Astrocyte (in vitro differentiated cells and primary cell): ENCODE measurements around the gene PPP2R2C. TPM values are rescaled to one million over a fixed set of nuclear protein-coding genes. Genes with fewer than 3 reads are reported as not detected.

Experiments used
- DNase-seq: peaks from one replicate; pipeline ENCODE4 v3.0.0-alpha.2; 2010; ENCODE audit warnings: low read depth
- FAIRE-seq: peaks from 2 replicates; lab custom pipeline; 2011; peaks lifted over from hg19 to GRCh38; lab: Jason Lieb, UNC
- H2AFZ ChIP-seq: 2 replicates; pipeline ENCODE4 v1.6.0; 2012; ENCODE audit warnings: low read depth, low read length, inconsistent platforms
- H3K27ac ChIP-seq: 2 replicates; pipeline ENCODE4 v1.5.1; 2011; ENCODE audit warnings: low read depth, low read length, inconsistent platforms
- H3K27me3 ChIP-seq: 2 replicates; pipeline ENCODE4 v1.6.0; 2011; ENCODE audit warnings: low read length, inconsistent platforms; ENCODE audit not compliant: insufficient read depth
- H3K36me3 ChIP-seq: 2 replicates; pipeline ENCODE4 v1.5.1; 2011; ENCODE audit warnings: low read length, inconsistent platforms; ENCODE audit not compliant: insufficient read depth
- H3K4me1 ChIP-seq: 2 replicates; pipeline ENCODE4 v1.5.1; 2011; ENCODE audit warnings: low read length, inconsistent platforms; ENCODE audit not compliant: insufficient read depth
- H3K4me2 ChIP-seq: 2 replicates; pipeline ENCODE4 v1.6.0; 2012; ENCODE audit warnings: low read length, inconsistent platforms
- H3K4me3 ChIP-seq: 2 replicates; pipeline ENCODE4 v1.5.1; 2011; ENCODE audit warnings: low read depth, mild to moderate bottlenecking, low read length, inconsistent platforms; ENCODE audit not compliant: insufficient read depth
- H3K79me2 ChIP-seq: 2 replicates; pipeline ENCODE4 v1.6.0; 2012; ENCODE audit warnings: mild to moderate bottlenecking, low read length, inconsistent platforms; ENCODE audit not compliant: insufficient read depth
- H3K9ac ChIP-seq: 2 replicates; pipeline ENCODE4 v1.6.0; 2012; ENCODE audit warnings: mild to moderate bottlenecking, low read length, inconsistent platforms
- H3K9me3 ChIP-seq: 2 replicates; pipeline ENCODE4 v1.5.1; 2012; ENCODE audit warnings: low read depth, mild to moderate bottlenecking, low read length, inconsistent platforms; ENCODE audit not compliant: insufficient read depth
- H4K20me1 ChIP-seq: 2 replicates; pipeline ENCODE4 v1.6.0; 2012; ENCODE audit warnings: low read length, inconsistent platforms; ENCODE audit not compliant: insufficient read depth
- H3K27ac Mint-ChIP-seq: one replicate; pipeline ENCODE4 v1.8.0; 2021; ENCODE audit warnings: mild to moderate bottlenecking, mixed read lengths; ENCODE audit not compliant: unreplicated experiment
- H3K27me3 Mint-ChIP-seq: one replicate; pipeline ENCODE4 v1.8.0; 2021; ENCODE audit warnings: low read depth, mixed read lengths; ENCODE audit not compliant: unreplicated experiment
- H3K36me3 Mint-ChIP-seq: one replicate; pipeline ENCODE4 v1.8.0; 2021; ENCODE audit warnings: low read depth, mixed read lengths; ENCODE audit not compliant: unreplicated experiment
- H3K4me1 Mint-ChIP-seq: one replicate; pipeline ENCODE4 v1.8.0; 2021; ENCODE audit warnings: low read depth, mixed read lengths; ENCODE audit not compliant: unreplicated experiment
- H3K4me3 Mint-ChIP-seq: one replicate; pipeline ENCODE4 v1.8.0; 2021; ENCODE audit warnings: mild to moderate bottlenecking, moderate library complexity, mixed read lengths; ENCODE audit not compliant: unreplicated experiment
- H3K9me3 Mint-ChIP-seq: one replicate; pipeline ENCODE4 v1.8.0; 2021; ENCODE audit warnings: mild to moderate bottlenecking, mixed read lengths; ENCODE audit not compliant: unreplicated experiment
- CTCF ChIP-seq: IDR thresholded peaks from 2 replicates; pipeline ENCODE4 v1.5.1; 2011; ENCODE audit warnings: low read depth, mild to moderate bottlenecking, inconsistent platforms, low read length, moderate library complexity; ENCODE audit not compliant: insufficient read depth
- EZH2 ChIP-seq: IDR thresholded peaks from 2 replicates; pipeline ENCODE4 v1.6.1; 2012; ENCODE audit warnings: mild to moderate bottlenecking, low read length, inconsistent platforms; ENCODE audit not compliant: insufficient read depth
- total RNA-seq: library from RNA; stranded (reverse); gene quantifications from 2 replicates; pipeline ENCODE4 v1.2.1, GENCODE V29; 2021

Gene PPP2R2C
- total RNA-seq, 1 donor from 2014 or later = 1.1 TPM

GRCh38 chr4:6478546-6479220 lies 6.3 kb upstream of the PPP2R2C start:
- Histone ChIP-seq H3K4me1 (no peaks in the 10 kb centered on the region), H3K36me3 (no peaks in the 10 kb centered on the region), H3K9ac (no peak overlapping the region), H3K27ac (no peak overlapping the region), H4K20me1 (no peaks in the 10 kb centered on the region), H2AFZ (no peak overlapping the region), H3K4me2 (no peak overlapping the region), H3K4me3 (no peak overlapping the region), H3K79me2 (no peaks in the 10 kb centered on the region), H3K27me3 (peaks cover 2% of the 10 kb centered on the region), H3K9me3 (no peaks in the 10 kb centered on the region)
- H3K27me3 Mint-ChIP-seq = peaks cover 42% of the 10 kb centered on the region
- H3K27ac Mint-ChIP-seq = no peak overlapping the region
- TF ChIP-seq EZH2 (no peak), CTCF (no peak)
- H3K36me3 Mint-ChIP-seq = no peaks in the 10 kb centered on the region
- no peak for FAIRE-seq
- peaks cover 8% of the 10 kb centered on the region for H3K4me1 Mint-ChIP-seq
- H3K9me3 Mint-ChIP-seq = peaks cover 1% of the 10 kb centered on the region
- no peak overlapping the region for H3K4me3 Mint-ChIP-seq
- DNase-seq = no peak

- DNase-seq (no peak), FAIRE-seq (no peak)
- H3K27me3 Mint-ChIP-seq = peaks cover 52% of the 10 kb centered on the region
These were observed 4.5 kb upstream of the PPP2R2C start for GRCh38 chr4:6476893-6477292.

More at GRCh38 chr4:6476893-6477292, 4.5 kb upstream of the PPP2R2C start:
- Mint-ChIP-seq H3K4me1 (peaks cover 8% of the 10 kb centered on the region), H3K4me3 (no peak overlapping the region), H3K27ac (no peak overlapping the region), H3K36me3 (no peaks in the 10 kb centered on the region), H3K9me3 (peaks cover 3% of the 10 kb centered on the region)
- Histone ChIP-seq H3K36me3 (no peaks in the 10 kb centered on the region), H2AFZ (no peak overlapping the region), H3K27me3 (peaks cover 10% of the 10 kb centered on the region), H4K20me1 (no peaks in the 10 kb centered on the region), H3K4me2 (no peak overlapping the region), H3K4me3 (no peak overlapping the region), H3K79me2 (no peaks in the 10 kb centered on the region), H3K9ac (no peak overlapping the region), H3K4me1 (no peaks in the 10 kb centered on the region), H3K27ac (no peak overlapping the region), H3K9me3 (no peaks in the 10 kb centered on the region)
- TF ChIP-seq EZH2 = no peak
- TF ChIP-seq CTCF = no peak
